K562 (cell line): ENCODE results near the gene GRB10.

Source experiments
- EP300 ChIP-seq: IDR thresholded peaks from 2 replicates; pipeline ENCODE4 v1.6.1; 2012; ENCODE audit warnings: low read length, improper control_type of control experiment
- ERF ChIP-seq: fragments of 450-650 bp; formaldehyde crosslinking; IDR thresholded peaks from 2 replicates; pipeline ENCODE4 v1.4.0; 2020; ENCODE audit warnings: mild to moderate bottlenecking, mixed read lengths
- HCFC1 ChIP-seq: IDR thresholded peaks from 2 replicates; pipeline ENCODE4 v1.6.1; 2012; ENCODE audit warnings: low read depth, low read length, improper control_type of control experiment
- POLR2A ChIP-seq: fragments of 450-650 bp; conservative IDR thresholded peaks from 2 replicates; pipeline ENCODE4 v1.6.1; 2016
- SMAD4 ChIP-seq: fragments of 250-450 bp; sonication (Bioruptor Pico); conservative IDR thresholded peaks from 2 replicates; pipeline ENCODE4 v1.8.0; 2021; ENCODE audit warnings: inconsistent platforms, mild to moderate bottlenecking, moderate library complexity
- ZBTB17 ChIP-seq: fragments of 450-650 bp; formaldehyde crosslinking; IDR thresholded peaks from 2 replicates; pipeline ENCODE4 v1.4.0; 2020; ENCODE audit warnings: mild to moderate bottlenecking
- ZBTB7A ChIP-seq: IDR thresholded peaks from 2 replicates; pipeline ENCODE4 v1.6.1; 2011; ENCODE audit warnings: low read depth, mild to moderate bottlenecking, low read length, moderate library complexity, borderline replicate concordance; ENCODE audit not compliant: control insufficient read depth

GRCh38 chr7:50621206-50621605 lies 161.5 kb downstream of the GRB10 start:
- TF ChIP-seq SMAD4 (CRISPR knock-in tag), result no peak
- TF ChIP-seq ZBTB7A, result no peak
- TF ChIP-seq HCFC1, result no peak
- no peak for TF ChIP-seq ZBTB17 (CRISPR knock-in tag)
- no peak for TF ChIP-seq POLR2A
- no peak for TF ChIP-seq ERF (CRISPR knock-in tag)
- TF ChIP-seq EP300, result no peak
